BLaER1 treated with 17β-estradiol and CSF1 and Interleukin-3, amounts not matched to agents 10 nM and 100 nM (cell line): ENCODE data around the gene MYO5A.
"Not testable (repeated sequence)": the region's sequence is repeated elsewhere in the genome, so short reads cannot be mapped to it uniquely, and the experiment has no call there.

Experiments
- H3K27ac ChIP-seq, 11 experiments: shearing (Covaris generic); formaldehyde crosslinking; 2 replicates each; pipeline ENCODE4 v1.8.1; 2022
- H3K27me3 ChIP-seq, 11 experiments: shearing (Covaris generic); formaldehyde crosslinking; 2 replicates each; pipeline ENCODE4 v1.8.1; 2022
- H3K36me3 ChIP-seq, 11 experiments: shearing (Covaris generic); formaldehyde crosslinking; 2 replicates each; pipeline ENCODE4 v1.8.1; 2022
- H3K4me1 ChIP-seq, 10 experiments: shearing (Covaris generic); formaldehyde crosslinking; 2 replicates each; pipeline ENCODE4 v1.8.1; 2022
- H3K4me2 ChIP-seq, 11 experiments: shearing (Covaris generic); formaldehyde crosslinking; 2 replicates each; pipeline ENCODE4 v1.8.1; 2022
- H3K4me3 ChIP-seq, 10 experiments: shearing (Covaris generic); formaldehyde crosslinking; 2 replicates each; pipeline ENCODE4 v1.8.1; 2022
- H3K9ac ChIP-seq, 11 experiments: shearing (Covaris generic); formaldehyde crosslinking; 2 replicates each; pipeline ENCODE4 v1.8.1; 2022
- H3K9me3 ChIP-seq, 11 experiments: shearing (Covaris generic); formaldehyde crosslinking; replicated peaks in 1 of 11; 2 replicates each; pipeline ENCODE4 v1.8.1; 2022
- H4K20me1 ChIP-seq, 11 experiments: shearing (Covaris generic); formaldehyde crosslinking; 2 replicates each; pipeline ENCODE4 v1.8.1; 2022
- Cebpa-rat ChIP-seq, 11 experiments: shearing (Covaris generic); IDR thresholded peaks; 2 replicates each; pipeline ENCODE4 v1.8.1; 2022

The MYO5A gene

GRCh38 chr15:52499506-52499905, 29.2 kb downstream of the MYO5A start:
- TF ChIP-seq Cebpa-rat (IDR thresholded peaks at IDR 0.05), result no peak
- peak overlapping the region in 2 of 11 experiments; percentile 52 to 57; a peak in 3 of 22 replicates for H3K4me2 ChIP-seq
- H3K4me3 ChIP-seq, result no peak overlapping the region
- H3K27ac ChIP-seq, result no peak overlapping the region
- H3K36me3 ChIP-seq, result peaks cover 0 to 10% (median 4%) of the 10 kb centered on the region in 11 experiments; a peak in 6 of 22 replicates
- no peaks in the 10 kb centered on the region for H3K27me3 ChIP-seq
- H4K20me1 ChIP-seq, result peaks cover 0 to 35% (median 5%) of the 10 kb centered on the region in 11 experiments; a peak in 11 of 22 replicates
- peaks cover 0 to 6% (median 0%) of the 10 kb centered on the region in 11 experiments; a peak in 2 of 22 replicates for H3K9me3 ChIP-seq
- H3K4me1 ChIP-seq, result peaks cover 10 to 76% (median 25%) of the 10 kb centered on the region in 10 experiments
- no peak overlapping the region for H3K9ac ChIP-seq

DNA sequence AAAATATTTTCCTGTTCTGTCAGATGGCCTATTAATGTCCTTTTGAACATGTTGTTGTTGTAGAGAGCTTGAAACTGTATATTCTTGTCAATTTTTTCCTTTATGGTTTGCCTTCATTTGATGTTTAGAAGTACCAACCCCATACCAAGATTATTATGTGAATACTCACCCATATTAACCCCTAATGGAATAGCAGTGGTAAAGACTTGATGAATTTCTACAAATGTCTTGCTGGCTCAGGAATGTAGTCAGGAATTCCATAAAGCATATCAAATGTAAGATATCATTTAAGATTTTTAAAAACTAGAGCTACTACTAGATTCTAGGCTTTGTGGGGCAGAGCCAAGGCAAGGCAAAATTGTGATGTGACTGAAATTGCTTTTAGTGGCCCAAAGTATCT, 30.0 kb downstream of the MYO5A start:
- Histone ChIP-seq H3K27ac (no peak overlapping the region), H3K9me3 (peaks cover 0 to 6% (median 0%) of the 10 kb centered on the region in 11 experiments; a peak in 2 of 22 replicates), H4K20me1 (peaks cover 0 to 39% (median 5%) of the 10 kb centered on the region in 11 experiments; a peak in 11 of 22 replicates), H3K4me1 (peaks cover 2 to 68% (median 18%) of the 10 kb centered on the region in 10 experiments; a peak in 17 of 20 replicates), H3K36me3 (peaks cover 0 to 10% (median 4%) of the 10 kb centered on the region in 11 experiments; a peak in 6 of 22 replicates), H3K4me3 (no peak overlapping the region), H3K27me3 (no peaks in the 10 kb centered on the region), H3K9ac (no peak overlapping the region), H3K4me2 (no peak overlapping the region)
- TF ChIP-seq Cebpa-rat (IDR thresholded peaks at IDR 0.05), result no peak

DNA sequence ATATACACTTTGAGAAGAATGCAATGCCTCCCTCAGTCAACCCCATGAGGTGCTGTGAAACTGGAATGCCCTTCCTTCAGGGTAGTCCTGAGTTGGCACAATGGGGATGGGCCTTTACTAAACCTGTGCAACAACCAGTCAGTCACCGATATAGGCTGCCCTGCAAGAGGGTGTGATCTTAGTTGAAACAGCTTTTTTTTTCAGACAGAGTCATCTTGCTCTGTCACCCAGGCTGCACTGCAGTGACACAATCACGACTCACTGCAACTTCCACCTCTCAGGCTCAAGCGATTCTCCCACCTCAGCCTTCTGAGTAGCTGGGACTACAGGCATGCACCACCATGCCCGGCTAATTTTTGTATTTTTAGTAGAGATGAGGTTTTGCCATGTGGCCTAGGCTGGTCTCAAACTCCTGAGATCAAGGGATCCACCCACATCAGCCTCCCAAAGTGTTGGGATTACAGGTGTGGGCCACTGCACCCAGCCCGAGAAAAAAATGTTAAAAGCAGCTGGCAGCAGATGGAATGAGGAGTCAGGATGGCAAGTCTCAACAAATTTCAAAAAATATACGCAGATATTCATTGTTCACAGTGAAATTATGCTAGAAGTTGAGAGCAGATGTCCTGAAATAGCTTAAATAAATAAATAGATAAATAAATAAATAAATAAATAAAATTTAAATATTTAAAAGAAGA, 31.8 kb downstream of the MYO5A start:
- Histone ChIP-seq H3K9ac (no peak overlapping the region), H3K4me2 (peak overlapping the region in 5 of 11 experiments; percentile 46 to 64 (median 49); a peak in 11 of 22 replicates), H4K20me1 (peaks cover 0 to 57% (median 7%) of the 10 kb centered on the region in 11 experiments; a peak in 13 of 22 replicates), H3K27me3 (no peaks in the 10 kb centered on the region), H3K27ac (peak overlapping the region in 1 of 11 experiments; percentile 22; a peak in 2 of 22 replicates), H3K9me3 (peaks cover 0 to 6% (median 0%) of the 10 kb centered on the region in 11 experiments; a peak in 3 of 22 replicates), H3K36me3 (peaks cover 0 to 10% (median 5%) of the 10 kb centered on the region in 11 experiments; a peak in 7 of 22 replicates), H3K4me3 (no peak overlapping the region), H3K4me1 (peaks cover 0 to 53% (median 13%) of the 10 kb centered on the region in 10 experiments; a peak in 12 of 20 replicates)
- TF ChIP-seq Cebpa-rat (IDR thresholded peaks at IDR 0.05), result no peak

- Histone ChIP-seq H4K20me1 (peaks cover 0 to 57% (median 7%) of the 10 kb centered on the region in 11 experiments; a peak in 13 of 22 replicates), H3K4me3 (no peak overlapping the region), H3K36me3 (peaks cover 0 to 8% (median 3%) of the 10 kb centered on the region in 11 experiments; a peak in 7 of 22 replicates), H3K27me3 (no peaks in the 10 kb centered on the region), H3K9ac (no peak overlapping the region), H3K27ac (no peak overlapping the region), H3K4me2 (peak overlapping the region in 5 of 11 experiments; percentile 46 to 64 (median 49); a peak in 11 of 22 replicates), H3K4me1 (peaks cover 0 to 53% (median 13%) of the 10 kb centered on the region in 10 experiments; a peak in 12 of 20 replicates), H3K9me3 (peaks cover 0 to 3% (median 0%) of the 10 kb centered on the region in 11 experiments; a peak in 3 of 22 replicates)
- TF ChIP-seq Cebpa-rat (IDR thresholded peaks at IDR 0.05), result no peak
Observed at GRCh38 chr15:52496175-52496574, 32.5 kb downstream of the MYO5A start.

DNA sequence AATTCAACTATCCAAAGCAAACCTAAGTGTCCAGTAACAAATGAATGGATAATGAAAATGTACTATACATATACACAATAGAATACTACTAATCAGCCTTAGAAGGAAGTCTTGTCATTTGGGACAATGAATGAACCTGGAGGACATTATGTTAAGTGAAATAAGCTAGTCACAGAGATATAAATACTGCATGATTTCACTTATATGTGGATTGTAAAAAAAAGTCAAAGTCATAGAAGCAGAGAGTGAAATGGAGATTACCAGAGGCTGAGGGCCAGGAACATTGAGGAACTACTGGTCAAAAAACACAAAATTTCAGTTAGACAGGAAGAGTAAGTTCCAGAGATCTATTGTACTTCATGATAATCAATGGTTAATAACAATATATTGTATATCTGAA, 33.6 kb downstream of the MYO5A start:
- Histone ChIP-seq H3K27ac (no peak overlapping the region), H3K9ac (no peak overlapping the region), H3K4me2 (no peak overlapping the region), H3K4me1 (peaks cover 0 to 48% (median 13%) of the 10 kb centered on the region in 10 experiments; a peak in 12 of 20 replicates), H3K36me3 (peaks cover 0 to 3% (median 0%) of the 10 kb centered on the region in 11 experiments; a peak in 1 of 22 replicates), H3K9me3 (peaks cover 0 to 7% (median 0%) of the 10 kb centered on the region in 11 experiments; a peak in 3 of 22 replicates), H3K27me3 (no peaks in the 10 kb centered on the region), H3K4me3 (no peak overlapping the region), H4K20me1 (peaks cover 0 to 57% (median 7%) of the 10 kb centered on the region in 11 experiments; a peak in 13 of 22 replicates)
- no peak for TF ChIP-seq Cebpa-rat (IDR thresholded peaks at IDR 0.05)

GRCh38 chr15:52493968-52494367, 34.7 kb downstream of the MYO5A start:
- H3K27ac ChIP-seq, result no peak overlapping the region
- H3K27me3 ChIP-seq, result no peaks in the 10 kb centered on the region
- peaks cover 0 to 59% (median 7%) of the 10 kb centered on the region in 11 experiments; a peak in 14 of 22 replicates for H4K20me1 ChIP-seq
- H3K36me3 ChIP-seq, result peaks cover 0 to 3% (median 0%) of the 10 kb centered on the region in 11 experiments; a peak in 1 of 22 replicates
- no peak overlapping the region for H3K4me3 ChIP-seq
- no peak overlapping the region for H3K9ac ChIP-seq
- no peak for TF ChIP-seq Cebpa-rat (IDR thresholded peaks at IDR 0.05)
- peaks cover 8 to 37% (median 19%) of the 10 kb centered on the region in 10 experiments; a peak in 19 of 20 replicates for H3K4me1 ChIP-seq
- no peak overlapping the region for H3K4me2 ChIP-seq
- H3K9me3 ChIP-seq, result peaks cover 0 to 13% (median 0%) of the 10 kb centered on the region in 11 experiments; a peak in 4 of 22 replicates

DNA sequence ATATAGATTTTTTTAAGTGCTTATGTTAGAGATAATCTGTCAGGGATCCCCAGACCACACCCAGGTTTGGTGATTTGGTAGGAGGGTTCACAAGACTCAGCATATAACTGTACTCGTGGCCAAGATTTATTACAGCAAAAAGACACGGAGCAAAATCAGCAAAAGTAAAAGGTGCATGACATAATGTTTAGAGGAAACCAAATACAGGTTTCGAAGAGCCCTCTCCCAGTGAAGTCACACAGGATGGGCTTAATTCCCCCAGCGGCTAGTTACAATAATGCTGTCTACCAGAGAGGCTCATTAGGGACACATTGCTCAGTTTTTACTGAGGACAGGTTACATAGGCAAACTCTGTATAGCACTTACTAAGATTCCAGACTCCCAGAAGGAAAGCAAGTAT, 36.5 kb downstream of the MYO5A start:
- H4K20me1 ChIP-seq, result peaks cover 0 to 75% (median 12%) of the 10 kb centered on the region in 11 experiments; a peak in 13 of 22 replicates
- H3K27ac ChIP-seq, result no peak overlapping the region
- TF ChIP-seq Cebpa-rat (IDR thresholded peaks at IDR 0.05), result no peak

DNA sequence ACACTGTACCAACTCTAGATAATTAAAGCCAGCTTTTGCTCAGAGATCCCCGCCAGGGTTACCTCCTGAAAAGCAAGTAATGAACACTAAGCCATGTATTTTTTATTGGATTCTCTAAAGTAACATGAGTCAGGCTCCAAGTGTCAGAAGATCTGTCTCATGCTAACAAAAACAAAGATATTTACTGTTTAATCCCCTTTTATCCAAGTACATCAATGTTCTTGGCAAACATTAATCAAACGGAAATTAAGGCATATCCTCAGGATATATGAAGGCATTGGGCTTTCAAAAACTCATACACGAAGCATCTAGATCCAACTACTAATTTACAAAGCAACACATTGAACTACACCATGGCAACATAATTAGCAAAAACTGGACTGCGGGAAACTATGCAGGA, 37.2 kb downstream of the MYO5A start:
- Histone ChIP-seq H3K9ac (no peak overlapping the region), H3K4me2 (no peak overlapping the region), H4K20me1 (peaks cover 0 to 75% (median 7%) of the 10 kb centered on the region in 11 experiments; a peak in 11 of 22 replicates), H3K4me3 (no peak overlapping the region), H3K4me1 (peaks cover 6 to 32% (median 22%) of the 10 kb centered on the region in 10 experiments), H3K27me3 (no peaks in the 10 kb centered on the region), H3K9me3 (peaks cover 0 to 13% (median 0%) of the 10 kb centered on the region in 11 experiments; a peak in 4 of 22 replicates), H3K27ac (no peak overlapping the region), H3K36me3 (peaks cover 0 to 3% (median 0%) of the 10 kb centered on the region in 11 experiments; a peak in 1 of 22 replicates)
- no peak for TF ChIP-seq Cebpa-rat (IDR thresholded peaks at IDR 0.05)

More for the DNA sequence above, 36.5 kb downstream of the MYO5A start:
- Histone ChIP-seq H3K9ac (no peak overlapping the region), H3K36me3 (peaks cover 0 to 3% (median 0%) of the 10 kb centered on the region in 11 experiments; a peak in 1 of 22 replicates), H3K27me3 (no peaks in the 10 kb centered on the region), H3K4me3 (no peak overlapping the region), H3K4me2 (no peak overlapping the region), H3K9me3 (peaks cover 0 to 13% (median 0%) of the 10 kb centered on the region in 11 experiments; a peak in 4 of 22 replicates), H3K4me1 (peaks cover 12 to 37% (median 25%) of the 10 kb centered on the region in 10 experiments)

GRCh38 chr15:52489430-52489829, 39.2 kb downstream of the MYO5A start:
- H3K9ac ChIP-seq, H3K36me3 ChIP-seq, H3K4me3 ChIP-seq, H3K27ac ChIP-seq, H3K27me3 ChIP-seq: not testable (repeated sequence)
- peaks cover 0 to 70% (median 7%) of the 10 kb centered on the region in 11 experiments; a peak in 10 of 22 replicates for H4K20me1 ChIP-seq
- H3K4me2 ChIP-seq, result peak overlapping the region in 6 of 11 experiments; percentile 7 to 43 (median 21); a peak in 8 of 22 replicates
- peaks cover 0 to 28% (median 17%) of the 10 kb centered on the region in 10 experiments; a peak in 17 of 20 replicates for H3K4me1 ChIP-seq
- peaks cover 0 to 13% (median 0%) of the 10 kb centered on the region in 11 experiments; a peak in 4 of 22 replicates for H3K9me3 ChIP-seq
